Measurements from ENCODE around the gene CDC42BPB. TPM values are rescaled to one million over a fixed set of nuclear protein-coding genes. Genes with fewer than 3 reads are reported as not detected.

CDC42BPB gene
- total and polyA plus RNA-seq, 2 of the 4 experiments (the other 2 are of a cell fraction), result 49.1 to 81.4 TPM

- Histone ChIP-seq H3K14ac (replicated peaks; ENCODE audit: low read depth, low read length) (no peak overlapping the region), H4K91ac (ENCODE audit: insufficient read depth, low read depth, low read length) (no peak overlapping the region), H3K9me1 (ENCODE audit: insufficient read depth, low read length) (peaks cover 6% of the 10 kb centered on the region; the same call in 1 of the 2 replicates), H2AK9ac (replicated peaks; ENCODE audit: low read depth, low read length, poor library complexity) (no peak overlapping the region), H3K27me3 (ENCODE audit: control insufficient read depth, insufficient read depth, low read length) (no peaks in the 10 kb centered on the region), H3K4me1 (ENCODE audit: control insufficient read depth, insufficient read depth, low read length) (no peaks in the 10 kb centered on the region; the same call in 1 of the 2 replicates), H4K8ac (ENCODE audit: low read depth in 2 of 2, low read length in 2 of 2) (no peak overlapping the region), H3K27ac (ENCODE audit: insufficient read depth, low read length) (no peak overlapping the region), H3K23ac (ENCODE audit: low read depth, low read length) (no peak overlapping the region), H3K18ac (ENCODE audit: low read depth, low read length) (no peak overlapping the region), H2BK20ac (ENCODE audit: low read depth, low read length) (no peak overlapping the region), H2AFZ (replicated peaks; ENCODE audit: low read length, poor library complexity) (no peak overlapping the region), H3K36me3 (ENCODE audit: control insufficient read depth, insufficient read depth, low read length) (peaks cover 63% of the 10 kb centered on the region), H2BK15ac (ENCODE audit: low read depth, low read length) (no peak overlapping the region), H3K9ac (ENCODE audit: low read depth, low read length) (no peak overlapping the region), H2BK5ac (ENCODE audit: low read depth, low read length, poor library complexity, severe bottlenecking) (no peak overlapping the region), H3K79me1 (ENCODE audit: low read depth in 1 of 2, low read length in 2 of 2) (peaks cover 0 to 42% of the 10 kb centered on the region in 2 experiments; a peak in 3 of 4 replicates), H3K9me3 (ENCODE audit: control insufficient read depth, insufficient read depth, low read length) (no peaks in the 10 kb centered on the region), H3K4me2 (ENCODE audit: low read depth, low read length) (no peak overlapping the region), H3K4me3 (ENCODE audit: insufficient read depth, low read depth, low read length) (no peak overlapping the region), H3K4ac (ENCODE audit: low read depth, low read length) (no peak overlapping the region), H3K56ac (ENCODE audit: extremely low read depth, insufficient read depth, low read length) (no peak overlapping the region), H4K5ac (ENCODE audit: low read depth, low read length) (no peak overlapping the region), H4K20me1 (ENCODE audit: insufficient read depth, low read length) (peaks cover 15% of the 10 kb centered on the region), H2BK120ac (ENCODE audit: low read depth, low read length) (no peak overlapping the region), H2AK5ac (ENCODE audit: low read depth, low read length) (no peak overlapping the region)
- TF ChIP-seq RFX5 (IDR thresholded peaks at IDR 0.05; ENCODE audit: low read depth, low read length), result no peak
- no peak for TF ChIP-seq BHLHE40 (IDR thresholded peaks at IDR 0.05; ENCODE audit: low read depth, low read length)
- no peak for TF ChIP-seq RAD21 (IDR thresholded peaks at IDR 0.05; ENCODE audit: low read length)
- TF ChIP-seq USF2 (IDR thresholded peaks at IDR 0.05; ENCODE audit: low read depth, low read length), result no peak
- TF ChIP-seq NFE2L2 (IDR thresholded peaks at IDR 0.05; ENCODE audit: low read depth, low read length), result no peak
- BruUV-seq (replicated peaks), result no TSS peak
- in situ Hi-C loops (cut with MboI; ENCODE audit: low sequenced_read_pairs), result no loop called here
- WGBS, 2 experiments (ENCODE audit: extremely low coverage in 2 of 2, insufficient read length in 1 of 2), result 94% methylated on average over 7 of the region's 22 CpGs; no CpG with 5 or more reads in 1 of the 2 experiments
- dilution Hi-C loops (cut with HindIII; ENCODE audit: low sequenced_read_pairs, unreplicated experiment), result no loop called here
- ATAC-seq (ENCODE audit: low read depth) (no peak), DNase-seq (no peak)
- intact Hi-C loops (cut with micrococcal nuclease), result no loop called here
- CTCF ChIA-PET, result no interaction called here
- POLR2A ChIA-PET (ENCODE audit: unreplicated experiment), result no interaction called here
Measured at GRCh38 chr14:102937331-102938175, 119.8 kb downstream of the CDC42BPB start.
